Nucleus accumbens (tissue), 56 donors: ENCODE data around the gene PIEZO1.

Experiments used
- DNase-seq, 56 donors: peaks; one replicate each; lab custom pipeline; 2025; lab: John Stamatoyannopoulos, UW

Gene PIEZO1

GRCh38 chr16:88711750-88712340 is 73.2 kb downstream of the PIEZO1 start:
- DNase-seq, result no peak

GRCh38 chr16:88710556-88710955 is 74.5 kb downstream of the PIEZO1 start:
- no peak for DNase-seq

- no peak for DNase-seq
Measured at GRCh38 chr16:88706965-88707826, 77.8 kb downstream of the PIEZO1 start.

GRCh38 chr16:88706229-88706964 is 78.6 kb downstream of the PIEZO1 start, which contains the start of the genes CTU2 and RNF166:
Gene CTU2 (plus strand): TSS chr16:88706503. CDS start chr16:88706531, 28 bp downstream.
Gene RNF166 (minus strand): TSS chr16:88706408. CDS start chr16:88706325, 83 bp downstream.
- DNase-seq, result peak in 55 of 56 donors; percentile 15 to 92 (median 78)

- peak in 1 of 56 donors; percentile 46 for DNase-seq
Measured at GRCh38 chr16:88705801-88706228, 79.2 kb downstream of the PIEZO1 start.

GRCh38 chr16:88705076-88705684 is 79.8 kb downstream of the PIEZO1 start:
- DNase-seq, result peak in 35 of 56 donors; percentile 5 to 66 (median 36)

GRCh38 chr16:88703486-88704309 is 81.3 kb downstream of the PIEZO1 start:
- DNase-seq, result peak in 28 of 56 donors; percentile 9 to 52 (median 28)

- DNase-seq, result no peak
Measured at GRCh38 chr16:88702371-88703210, 82.4 kb downstream of the PIEZO1 start.

GRCh38 chr16:88701581-88702370 is 83.2 kb downstream of the PIEZO1 start:
- no peak for DNase-seq

GRCh38 chr16:88700636-88701482 is 84.2 kb downstream of the PIEZO1 start:
- DNase-seq, result peak in 41 of 56 donors; percentile 8 to 66 (median 35)

GRCh38 chr16:88700322-88700635 is 84.7 kb downstream of the PIEZO1 start:
- DNase-seq, result no peak

GRCh38 chr16:88699180-88699579 is 85.8 kb downstream of the PIEZO1 start:
- no peak for DNase-seq

- no peak for DNase-seq
Measured at GRCh38 chr16:88698646-88699045, 86.4 kb downstream of the PIEZO1 start.

GRCh38 chr16:88697831-88698615 is 87.0 kb downstream of the PIEZO1 start:
- no peak for DNase-seq

GRCh38 chr16:88697116-88697830 is 87.7 kb downstream of the PIEZO1 start:
- no peak for DNase-seq

- DNase-seq, result no peak
Measured at GRCh38 chr16:88696441-88696840, 88.6 kb downstream of the PIEZO1 start.
